ENCODE results near the gene MS4A5. TPM values are rescaled to one million over a fixed set of nuclear protein-coding genes. Genes with fewer than 3 reads are reported as not detected.

MS4A5 gene
- total RNA-seq, 2 experiments from 2014 or later, result not detected

Other genes starting within 250 kb of the MS4A5 start
- gene MS4A6A, start 246.5 kb upstream of the MS4A5 start, total RNA-seq, result not detected
- not detected for gene MS4A4E, start 186.4 kb upstream of the MS4A5 start, total RNA-seq
- gene MS4A4A, start 148.9 kb upstream of the MS4A5 start, total RNA-seq, result not detected
- gene MS4A6E, start 102.3 kb upstream of the MS4A5 start, total RNA-seq, result not detected
- not detected for gene MS4A7, start 51.0 kb upstream of the MS4A5 start, total RNA-seq
- not detected for gene MS4A14, start 33.1 kb upstream of the MS4A5 start, total RNA-seq
- not detected for gene MS4A1, start 26.3 kb downstream of the MS4A5 start, total RNA-seq
- not detected for gene MS4A12, start 63.2 kb downstream of the MS4A5 start, total RNA-seq
- gene MS4A13, start 85.8 kb downstream of the MS4A5 start, total RNA-seq, result not detected

All from activated CD4-positive, alpha-beta T cell treated with anti-CD3 and anti-CD28 coated beads, Interleukin-2, amount 10 ng/mL, durations not matched to agents 7 days and 5 days (primary cell).